Measurements from ENCODE around the gene MXI1. TPM values are rescaled to one million over a fixed set of nuclear protein-coding genes. Genes with fewer than 3 reads are reported as not detected.

The MXI1 gene
- total and polyA plus RNA-seq, 2 of the 4 experiments (the other 2 are of a cell fraction) = 7.2 to 11.8 TPM

- Histone ChIP-seq H2AK5ac (ENCODE audit: low read depth, low read length) (no peak overlapping the region), H3K4ac (ENCODE audit: low read depth, low read length) (no peak overlapping the region), H3K9ac (ENCODE audit: low read depth, low read length) (no peak overlapping the region), H4K8ac (ENCODE audit: low read depth in 2 of 2, low read length in 2 of 2) (no peak overlapping the region), H4K91ac (ENCODE audit: insufficient read depth, low read depth, low read length) (no peak overlapping the region), H4K20me1 (ENCODE audit: insufficient read depth, low read length) (no peaks in the 10 kb centered on the region), H2BK20ac (ENCODE audit: low read depth, low read length) (no peak overlapping the region), H3K79me1 (ENCODE audit: low read depth in 1 of 2, low read length in 2 of 2) (no peaks in the 10 kb centered on the region), H3K56ac (ENCODE audit: extremely low read depth, insufficient read depth, low read length) (no peak overlapping the region), H3K4me2 (ENCODE audit: low read depth, low read length) (no peak overlapping the region), H3K23ac (ENCODE audit: low read depth, low read length) (no peak overlapping the region), H3K4me1 (ENCODE audit: control insufficient read depth, insufficient read depth, low read length) (no peaks in the 10 kb centered on the region), H2BK5ac (ENCODE audit: low read depth, low read length, poor library complexity, severe bottlenecking) (no peak overlapping the region), H3K27me3 (ENCODE audit: control insufficient read depth, insufficient read depth, low read length) (peaks cover 33% of the 10 kb centered on the region), H2BK15ac (ENCODE audit: low read depth, low read length) (no peak overlapping the region), H3K4me3 (ENCODE audit: insufficient read depth, low read depth, low read length) (no peak overlapping the region), H2AFZ (replicated peaks; ENCODE audit: low read length, poor library complexity) (no peak overlapping the region), H3K9me1 (ENCODE audit: insufficient read depth, low read length) (no peaks in the 10 kb centered on the region), H3K27ac (ENCODE audit: insufficient read depth, low read length) (no peak overlapping the region), H2BK120ac (ENCODE audit: low read depth, low read length) (no peak overlapping the region), H2AK9ac (replicated peaks; ENCODE audit: low read depth, low read length, poor library complexity) (no peak overlapping the region), H3K9me3 (ENCODE audit: control insufficient read depth, insufficient read depth, low read length) (no peaks in the 10 kb centered on the region), H3K36me3 (ENCODE audit: control insufficient read depth, insufficient read depth, low read length) (no peaks in the 10 kb centered on the region), H3K14ac (replicated peaks; ENCODE audit: low read depth, low read length) (no peak overlapping the region), H4K5ac (ENCODE audit: low read depth, low read length) (no peak overlapping the region), H3K18ac (ENCODE audit: low read depth, low read length) (no peak overlapping the region)
- no peak for ATAC-seq (ENCODE audit: low read depth)
- intact Hi-C loops (cut with micrococcal nuclease) = no loop called here
- CTCF ChIA-PET = interaction anchor here (0.6 kb wide), 1 partner anchor 32 kb away, joined by 3 read pairs; no protein-coding TSS in a partner anchor
- no TSS peak for BruUV-seq (replicated peaks)
- dilution Hi-C loops (cut with HindIII; ENCODE audit: low sequenced_read_pairs, unreplicated experiment) = no loop called here
- no peak for TF ChIP-seq RFX5 (IDR thresholded peaks at IDR 0.05; ENCODE audit: low read depth, low read length)
- TF ChIP-seq POLR2A (IDR thresholded peaks at IDR 0.05; ENCODE audit: low read depth, low read length) = no peak
- TF ChIP-seq NFE2L2 (IDR thresholded peaks at IDR 0.05; ENCODE audit: low read depth, low read length) = no peak
- TF ChIP-seq MXI1 (IDR thresholded peaks at IDR 0.05; ENCODE audit: borderline replicate concordance, low read depth, low read length) = no peak
- TF ChIP-seq, protein P1, sequence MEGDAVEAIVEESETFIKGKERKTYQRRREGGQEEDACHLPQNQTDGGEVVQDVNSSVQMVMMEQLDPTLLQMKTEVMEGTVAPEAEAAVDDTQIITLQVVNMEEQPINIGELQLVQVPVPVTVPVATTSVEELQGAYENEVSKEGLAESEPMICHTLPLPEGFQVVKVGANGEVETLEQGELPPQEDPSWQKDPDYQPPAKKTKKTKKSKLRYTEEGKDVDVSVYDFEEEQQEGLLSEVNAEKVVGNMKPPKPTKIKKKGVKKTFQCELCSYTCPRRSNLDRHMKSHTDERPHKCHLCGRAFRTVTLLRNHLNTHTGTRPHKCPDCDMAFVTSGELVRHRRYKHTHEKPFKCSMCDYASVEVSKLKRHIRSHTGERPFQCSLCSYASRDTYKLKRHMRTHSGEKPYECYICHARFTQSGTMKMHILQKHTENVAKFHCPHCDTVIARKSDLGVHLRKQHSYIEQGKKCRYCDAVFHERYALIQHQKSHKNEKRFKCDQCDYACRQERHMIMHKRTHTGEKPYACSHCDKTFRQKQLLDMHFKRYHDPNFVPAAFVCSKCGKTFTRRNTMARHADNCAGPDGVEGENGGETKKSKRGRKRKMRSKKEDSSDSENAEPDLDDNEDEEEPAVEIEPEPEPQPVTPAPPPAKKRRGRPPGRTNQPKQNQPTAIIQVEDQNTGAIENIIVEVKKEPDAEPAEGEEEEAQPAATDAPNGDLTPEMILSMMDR (conservative IDR thresholded peaks at IDR 0.05; ENCODE audit: low read depth, low read length) = no peak
- no peak for TF ChIP-seq FOS (IDR thresholded peaks at IDR 0.05; ENCODE audit: low read depth, low read length)
- TF ChIP-seq BHLHE40 (IDR thresholded peaks at IDR 0.05; ENCODE audit: low read depth, low read length) = no peak
- TF ChIP-seq RAD21 (IDR thresholded peaks at IDR 0.05; ENCODE audit: low read length) = no peak
- no peak for TF ChIP-seq USF2 (IDR thresholded peaks at IDR 0.05; ENCODE audit: low read depth, low read length)
- no peak for TF ChIP-seq CEBPB (IDR thresholded peaks at IDR 0.05; ENCODE audit: low read depth, low read length)
- TF ChIP-seq MAZ (IDR thresholded peaks at IDR 0.05; ENCODE audit: borderline replicate concordance, low read depth, low read length) = no peak
- TF ChIP-seq CHD1 (IDR thresholded peaks at IDR 0.05; ENCODE audit: low read depth, low read length) = no peak
- TF ChIP-seq MAFK (IDR thresholded peaks at IDR 0.05; ENCODE audit: low read depth, low read length) = no peak
- no peak for TF ChIP-seq SMC3 (IDR thresholded peaks at IDR 0.05; ENCODE audit: low read depth, low read length)
- TF ChIP-seq ELK1 (IDR thresholded peaks at IDR 0.05; ENCODE audit: borderline replicate concordance, low read depth, low read length) = no peak
- TF ChIP-seq RCOR1 (IDR thresholded peaks at IDR 0.05; ENCODE audit: insufficient replicate concordance, low read length) = no peak
- POLR2A ChIA-PET (ENCODE audit: unreplicated experiment) = no interaction called here
- in situ Hi-C loops (cut with MboI; ENCODE audit: low sequenced_read_pairs) = no loop called here
- no peak for DNase-seq
Measured at GRCh38 chr10:110174201-110174600, 33.2 kb upstream of the MXI1 start.
